NCI-H1092 (cell line): ENCODE results near the gene MYL3.

ENCODE experiments used
- DNase-seq: peaks from one replicate; lab custom pipeline; 2025; lab: John Stamatoyannopoulos, UW

Gene MYL3

GRCh38 chr3:46883054-46883829 lies 20.0 kb upstream of the MYL3 start:
- DNase-seq = no peak

GRCh38 chr3:46882377-46883053 lies 19.3 kb upstream of the MYL3 start:
- no peak for DNase-seq

GRCh38 chr3:46881596-46882376 lies 18.5 kb upstream of the MYL3 start:
- no peak for DNase-seq

GRCh38 chr3:46880884-46881595 lies 17.8 kb upstream of the MYL3 start:
- DNase-seq = no peak

- DNase-seq = no peak
Observed at GRCh38 chr3:46878781-46879436, 15.7 kb upstream of the MYL3 start.

- DNase-seq = no peak
Observed at GRCh38 chr3:46877406-46878125, 14.3 kb upstream of the MYL3 start, which contains the start of gene PTH1R. TSS of gene PTH1R (plus strand) at chr3:46877721. CDS start at chr3:46883560, 5,839 bp downstream.

- no peak for DNase-seq
Observed at GRCh38 chr3:46876313-46877300, 13.4 kb upstream of the MYL3 start.

- no peak for DNase-seq
Observed at GRCh38 chr3:46875560-46875959, 12.3 kb upstream of the MYL3 start.

GRCh38 chr3:46874430-46874829 lies 11.2 kb upstream of the MYL3 start:
- no peak for DNase-seq

GRCh38 chr3:46873521-46873920 lies 10.3 kb upstream of the MYL3 start:
- no peak for DNase-seq

GRCh38 chr3:46871222-46871621 lies 8.0 kb upstream of the MYL3 start:
- no peak for DNase-seq

- no peak for DNase-seq
Observed at GRCh38 chr3:46870651-46871050, 7.4 kb upstream of the MYL3 start.

- no peak for DNase-seq
Observed at GRCh38 chr3:46869440-46869839, 6.2 kb upstream of the MYL3 start.

- no peak for DNase-seq
Observed at GRCh38 chr3:46868948-46869347, 5.7 kb upstream of the MYL3 start.

- DNase-seq = no peak
Observed at GRCh38 chr3:46868287-46868686, 5.0 kb upstream of the MYL3 start.

- DNase-seq = no peak
Observed at GRCh38 chr3:46867550-46867898, 4.3 kb upstream of the MYL3 start.

- DNase-seq = peak; percentile 50
Observed at GRCh38 chr3:46866720-46867549, 3.7 kb upstream of the MYL3 start.

- no peak for DNase-seq
Observed at GRCh38 chr3:46866032-46866595, 2.9 kb upstream of the MYL3 start.
